SK-N-SH treated with all-trans-retinoic acid at 6 μM for 48 hours (cell line): ENCODE measurements around the gene SCAP.

ENCODE experiments used
- ARNTL ChIP-seq: fragments of 450-650 bp; formaldehyde crosslinking; IDR thresholded peaks from 2 replicates; pipeline ENCODE4 v1.5.0; 2020; ENCODE audit warnings: low read depth, mild to moderate bottlenecking, moderate library complexity, borderline replicate concordance
- BACH2 ChIP-seq: fragments of 250-450 bp; sonication (Bioruptor Pico); IDR thresholded peaks from 2 replicates; pipeline ENCODE4 v1.9.0; 2021; ENCODE audit warnings: mild to moderate bottlenecking, borderline replicate concordance
- CSDC2 ChIP-seq: fragments of 250-450 bp; sonication (Bioruptor Pico); IDR thresholded peaks from 2 replicates; pipeline ENCODE4 v1.5.0; 2020; ENCODE audit warnings: mild to moderate bottlenecking, moderate library complexity
- PPARA ChIP-seq: fragments of 250-450 bp; sonication (Bioruptor Pico); IDR thresholded peaks from 2 replicates; pipeline ENCODE4 v1.5.0; 2020; ENCODE audit warnings: mild to moderate bottlenecking, borderline replicate concordance
- RARB ChIP-seq: fragments of 250-450 bp; sonication (Bioruptor Pico); IDR thresholded peaks from 2 replicates; pipeline ENCODE4 v1.8.0; 2021; ENCODE audit warnings: mild to moderate bottlenecking, moderate library complexity
- SNAI2 ChIP-seq: fragments of 250-450 bp; sonication (Bioruptor Pico); IDR thresholded peaks from 2 replicates; pipeline ENCODE4 v1.5.0; 2020; ENCODE audit warnings: mild to moderate bottlenecking, moderate library complexity
- TOX ChIP-seq: fragments of 250-450 bp; sonication (Bioruptor Pico); IDR thresholded peaks from 2 replicates; pipeline ENCODE4 v1.8.0; 2021; ENCODE audit warnings: mild to moderate bottlenecking, moderate library complexity, borderline replicate concordance
- ZFP30 ChIP-seq: fragments of 450-650 bp; formaldehyde crosslinking; IDR thresholded peaks from 2 replicates; pipeline ENCODE4 v1.5.0; 2022; ENCODE audit warnings: mild to moderate bottlenecking, moderate library complexity
- ZNF565 ChIP-seq: fragments of 450-650 bp; formaldehyde crosslinking; conservative IDR thresholded peaks from 2 replicates; pipeline ENCODE4 v1.5.0; 2020; ENCODE audit warnings: low read depth, mild to moderate bottlenecking, moderate library complexity
- ZNF70 ChIP-seq: fragments of 450-650 bp; formaldehyde crosslinking; IDR thresholded peaks from 2 replicates; pipeline ENCODE4 v1.5.0; 2020; ENCODE audit warnings: mild to moderate bottlenecking, moderate library complexity
- TF ChIP-seq, protein P1 (sequence below): fragments of 250-450 bp; sonication (Bioruptor Pico); IDR thresholded peaks from 2 replicates; pipeline ENCODE4 v1.8.0; 2020; ENCODE audit warnings: mild to moderate bottlenecking, moderate library complexity, borderline replicate concordance
- TF ChIP-seq, protein P2 (sequence below): fragments of 250-450 bp; sonication (Bioruptor Pico); IDR thresholded peaks from 2 replicates; pipeline ENCODE4 v1.5.1; 2020; ENCODE audit warnings: low read depth, mild to moderate bottlenecking, moderate library complexity

DNA sequence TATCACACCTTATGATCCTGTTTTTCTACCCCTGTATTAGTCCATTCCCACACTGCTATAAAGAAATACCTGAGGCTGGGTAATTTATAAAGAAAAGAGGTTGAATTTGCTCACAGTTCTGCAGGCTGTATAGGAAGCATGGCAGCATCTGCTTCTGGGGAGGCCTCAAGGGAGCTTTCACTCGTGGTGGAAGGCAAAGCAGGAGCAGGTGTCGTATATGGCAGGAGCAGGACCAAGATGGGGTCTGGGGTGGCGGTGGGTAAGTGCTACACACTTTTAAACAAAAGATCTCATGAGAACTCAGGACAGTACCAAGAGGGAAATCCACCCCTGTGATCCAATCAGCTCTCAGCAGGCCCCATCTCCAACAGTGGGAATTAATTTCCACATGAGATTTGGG, 15.4 kb upstream of the SCAP start:
- TF ChIP-seq ZNF70 (CRISPR knock-in tag) (no peak), BACH2 (CRISPR knock-in tag) (no peak), PPARA (no peak), CSDC2 (no peak), SNAI2 (CRISPR knock-in tag) (no peak), ZFP30 (no peak), ARNTL (CRISPR knock-in tag) (no peak), ZNF565 (CRISPR knock-in tag) (no peak), RARB (CRISPR knock-in tag) (no peak), TOX (no peak)
- TF ChIP-seq, protein P1, sequence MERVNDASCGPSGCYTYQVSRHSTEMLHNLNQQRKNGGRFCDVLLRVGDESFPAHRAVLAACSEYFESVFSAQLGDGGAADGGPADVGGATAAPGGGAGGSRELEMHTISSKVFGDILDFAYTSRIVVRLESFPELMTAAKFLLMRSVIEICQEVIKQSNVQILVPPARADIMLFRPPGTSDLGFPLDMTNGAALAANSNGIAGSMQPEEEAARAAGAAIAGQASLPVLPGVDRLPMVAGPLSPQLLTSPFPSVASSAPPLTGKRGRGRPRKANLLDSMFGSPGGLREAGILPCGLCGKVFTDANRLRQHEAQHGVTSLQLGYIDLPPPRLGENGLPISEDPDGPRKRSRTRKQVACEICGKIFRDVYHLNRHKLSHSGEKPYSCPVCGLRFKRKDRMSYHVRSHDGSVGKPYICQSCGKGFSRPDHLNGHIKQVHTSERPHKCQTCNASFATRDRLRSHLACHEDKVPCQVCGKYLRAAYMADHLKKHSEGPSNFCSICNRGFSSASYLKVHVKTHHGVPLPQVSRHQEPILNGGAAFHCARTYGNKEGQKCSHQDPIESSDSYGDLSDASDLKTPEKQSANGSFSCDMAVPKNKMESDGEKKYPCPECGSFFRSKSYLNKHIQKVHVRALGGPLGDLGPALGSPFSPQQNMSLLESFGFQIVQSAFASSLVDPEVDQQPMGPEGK (CRISPR knock-in tag): no peak
- TF ChIP-seq, protein P2, sequence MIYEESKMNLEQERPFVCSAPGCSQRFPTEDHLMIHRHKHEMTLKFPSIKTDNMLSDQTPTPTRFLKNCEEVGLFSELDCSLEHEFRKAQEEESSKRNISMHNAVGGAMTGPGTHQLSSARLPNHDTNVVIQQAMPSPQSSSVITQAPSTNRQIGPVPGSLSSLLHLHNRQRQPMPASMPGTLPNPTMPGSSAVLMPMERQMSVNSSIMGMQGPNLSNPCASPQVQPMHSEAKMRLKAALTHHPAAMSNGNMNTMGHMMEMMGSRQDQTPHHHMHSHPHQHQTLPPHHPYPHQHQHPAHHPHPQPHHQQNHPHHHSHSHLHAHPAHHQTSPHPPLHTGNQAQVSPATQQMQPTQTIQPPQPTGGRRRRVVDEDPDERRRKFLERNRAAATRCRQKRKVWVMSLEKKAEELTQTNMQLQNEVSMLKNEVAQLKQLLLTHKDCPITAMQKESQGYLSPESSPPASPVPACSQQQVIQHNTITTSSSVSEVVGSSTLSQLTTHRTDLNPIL: no peak
